HepG2 (cell line): ENCODE results near the gene IDH3A. TPM values are rescaled to one million over a fixed set of nuclear protein-coding genes. Genes with fewer than 3 reads are reported as not detected.

Experiments used
- ATAC-seq: fragments of 200-7000 bp; cut with Tn5 transposase; 3 replicates; pipeline ENCODE4 v1.9.1; 2020; ENCODE audit warnings: mild to moderate bottlenecking, moderate library complexity
- BruUV-seq: library from RNA; stranded (reverse); fragments of 400-500 nt; replicated peaks from 2 replicates; lab custom pipeline; 2021; lab: Mats Ljungman, UMichigan
- CTCF ChIA-PET: fragments of 300-600 bp; formaldehyde crosslinking; extraction: SDS; loops from one replicate; lab custom pipeline; 2021; ENCODE audit warnings: low total read pairs, inconsistent platforms, low intra/inter-chr PET ratio; lab: Yijun Ruan, JAX
- POLR2A ChIA-PET: fragments of 350-600 bp; sonication (Branson Sonifier 250); formaldehyde crosslinking; loops from one replicate; lab custom pipeline; 2020; ENCODE audit warnings: antibody characterized with exemption, inconsistent platforms; lab: Yijun Ruan, JAX
- DNase-seq: peaks from one replicate; pipeline ENCODE4 v3.0.0-alpha.2; 2015; ENCODE audit warnings: low spot score
- FAIRE-seq: peaks from 3 replicates; lab custom pipeline; 2011; peaks lifted over from hg19 to GRCh38; lab: Jason Lieb, UNC
- H2AFZ ChIP-seq: one replicate; pipeline ENCODE4 v1.6.1; 2011; ENCODE audit warnings: low read length, inconsistent platforms
- H3K27ac ChIP-seq: fragments of 300-600 bp; 3 replicates; pipeline ENCODE4 v1.8.0; 2011; ENCODE audit warnings: mixed run types, mild to moderate bottlenecking, mixed read lengths, low read length, inconsistent platforms; ENCODE audit not compliant: insufficient read depth; ENCODE audit errors: extremely low read length
- H3K27me3 ChIP-seq, 2 experiments: fragments of 200-600 bp in 1 of 2; 2 replicates in 1 of 2; 3 replicates in 1 of 2; pipeline versions ENCODE4 v1.6.0 to v1.8.0; 2011; ENCODE audit warnings: low read length in 2 of 2, mild to moderate bottlenecking in 2 of 2, moderate library complexity in 2 of 2, inconsistent platforms in 1 of 2; ENCODE audit not compliant: insufficient read depth in 2 of 2, control insufficient read depth in 1 of 2
- H3K36me3 ChIP-seq, 2 experiments: fragments of 200-600 bp in 1 of 2; replicated peaks in 1 of 2; 2 replicates in 1 of 2; 3 replicates in 1 of 2; pipeline versions ENCODE4 v1.5.1 to v1.8.0; 2011; ENCODE audit warnings: low read length in 2 of 2, inconsistent platforms in 1 of 2; ENCODE audit not compliant: insufficient read depth in 2 of 2, control insufficient read depth in 1 of 2
- H3K4me1 ChIP-seq: 2 replicates; pipeline ENCODE4 v1.5.1; 2012; ENCODE audit warnings: low read length, inconsistent platforms; ENCODE audit not compliant: insufficient read depth
- H3K4me2 ChIP-seq: 2 replicates; pipeline ENCODE4 v1.6.0; 2011; ENCODE audit warnings: low read depth, low read length, inconsistent platforms
- H3K4me3 ChIP-seq, 3 experiments: fragments of 200-600 bp in 1 of 3; sonication (generic), shearing (Covaris generic) in 1 of 3; replicated peaks in 1 of 3; 2 replicates each; pipeline ENCODE4 v1.5.1; 2011 to 2016; ENCODE audit warnings: low read length in 3 of 3, inconsistent platforms in 2 of 3, low read depth in 2 of 3, mild to moderate bottlenecking in 2 of 3, control low read depth in 1 of 3, mixed read lengths in 1 of 3; ENCODE audit not compliant: insufficient read depth in 1 of 3
- H3K79me2 ChIP-seq: one replicate; pipeline ENCODE4 v1.6.1; 2011; ENCODE audit warnings: low read length, inconsistent platforms; ENCODE audit not compliant: insufficient read depth
- H3K9ac ChIP-seq: 2 replicates; pipeline ENCODE4 v1.6.0; 2011; ENCODE audit warnings: mild to moderate bottlenecking, low read depth, low read length, inconsistent platforms; ENCODE audit not compliant: insufficient read depth
- H3K9me3 ChIP-seq: 2 replicates; pipeline ENCODE4 v1.5.1; 2012; ENCODE audit warnings: mild to moderate bottlenecking, low read length
- H4K20me1 ChIP-seq: 2 replicates; pipeline ENCODE4 v1.6.0; 2011; ENCODE audit warnings: inconsistent platforms, mild to moderate bottlenecking, low read length, moderate library complexity; ENCODE audit not compliant: insufficient read depth
- ADNP ChIP-seq: sonication (generic); formaldehyde crosslinking; IDR thresholded peaks from 2 replicates; pipeline ENCODE4 v1.4.0; 2020; ENCODE audit warnings: missing genetic modification reagents
- ASH2L ChIP-seq: fragments of 300-600, 200-600 bp; sonication (generic); IDR thresholded peaks from 2 replicates; pipeline ENCODE4 v1.7.0; 2017; ENCODE audit warnings: low read depth, mild to moderate bottlenecking, moderate library complexity, mixed read lengths, low read length; ENCODE audit not compliant: insufficient read length
- DNMT3B ChIP-seq: conservative IDR thresholded peaks from 2 replicates; pipeline ENCODE4 v1.6.1; 2016; ENCODE audit warnings: missing biosample characterization, control low read depth
- HDAC6 ChIP-seq: fragments of 200-600 bp; sonication (generic); IDR thresholded peaks from 2 replicates; pipeline ENCODE4 v1.7.0; 2017; ENCODE audit warnings: mild to moderate bottlenecking, antibody characterized with exemption, low read length, low read depth
- IKZF1 ChIP-seq: fragments of 450-650 bp; IDR thresholded peaks from 2 replicates; pipeline ENCODE4 v1.7.1; 2016
- MIER2 ChIP-seq: IDR thresholded peaks from 2 replicates; pipeline ENCODE4 v1.6.1; 2016; ENCODE audit warnings: missing biosample characterization, missing genetic modification reagents
- PAXIP1 ChIP-seq: sonication (generic); formaldehyde crosslinking; conservative IDR thresholded peaks from 2 replicates; pipeline ENCODE4 v1.4.0; 2020; ENCODE audit warnings: mild to moderate bottlenecking, missing genetic modification reagents, moderate library complexity
- SATB2 ChIP-seq: sonication (generic); formaldehyde crosslinking; IDR thresholded peaks from 2 replicates; pipeline ENCODE4 v1.5.0; 2020; ENCODE audit warnings: missing genetic modification reagents
- ZBTB20 ChIP-seq: sonication (generic); formaldehyde crosslinking; IDR thresholded peaks from 2 replicates; pipeline ENCODE4 v1.8.1; 2023; ENCODE audit warnings: missing genetic modification reagents, low read depth, mild to moderate bottlenecking, borderline replicate concordance
- ZBTB21 ChIP-seq: sonication (generic); formaldehyde crosslinking; IDR thresholded peaks from 2 replicates; pipeline ENCODE4 v1.4.0; 2020; ENCODE audit warnings: missing genetic modification reagents
- ZFP36L2 ChIP-seq: sonication (generic); formaldehyde crosslinking; IDR thresholded peaks from 2 replicates; pipeline ENCODE4 v1.4.0; 2020; ENCODE audit warnings: missing genetic modification reagents
- ZNF180 ChIP-seq: sonication (generic); formaldehyde crosslinking; IDR thresholded peaks from 2 replicates; pipeline ENCODE4 v1.4.0; 2020; ENCODE audit warnings: low read depth, missing genetic modification reagents, borderline replicate concordance
- ZNF30 ChIP-seq: sonication (generic); formaldehyde crosslinking; IDR thresholded peaks from 2 replicates; pipeline ENCODE4 v1.5.0; 2020; ENCODE audit warnings: mild to moderate bottlenecking, missing genetic modification reagents
- ZNF317 ChIP-seq: sonication (generic); formaldehyde crosslinking; IDR thresholded peaks from 2 replicates; pipeline ENCODE4 v1.5.0; 2020; ENCODE audit warnings: mild to moderate bottlenecking, missing genetic modification reagents
- ZNF501 ChIP-seq: sonication (generic); formaldehyde crosslinking; IDR thresholded peaks from 2 replicates; pipeline ENCODE4 v1.5.1; 2020; ENCODE audit warnings: mild to moderate bottlenecking, moderate library complexity, missing genetic modification reagents
- ZNF547 ChIP-seq: sonication (generic); formaldehyde crosslinking; IDR thresholded peaks from 2 replicates; pipeline ENCODE4 v1.5.1; 2020; ENCODE audit warnings: mild to moderate bottlenecking, missing genetic modification reagents
- ZNF737 ChIP-seq: sonication (generic); formaldehyde crosslinking; IDR thresholded peaks from 2 replicates; pipeline ENCODE4 v1.5.0; 2020; ENCODE audit warnings: missing genetic modification reagents, mild to moderate bottlenecking, borderline replicate concordance
- WGBS: methylation state at CpG from one replicate; pipeline ENCODE4 v1.1.6; 2017; ENCODE audit warnings: low lambda C conversion rate; 5-methylcytosine and 5-hydroxymethylcytosine counted together
- in situ Hi-C: cut with HindIII; loops from 2 replicates; pipeline ENCODE4 v1.10.0; 2017; ENCODE audit warnings: low pct_unique_long_range_greater_than_20kb; ENCODE audit not compliant: extremely low pct_ligation_motif_present
- intact Hi-C: fragments of 100-400 bp; cut with micrococcal nuclease; formaldehyde crosslinking; loops from one replicate; pipeline ENCODE4 v1.10.0; 2022; ENCODE audit not compliant: unreplicated experiment
- polyA plus RNA-seq, 8 experiments: library from polyadenylated mRNA; depleted of rRNA in 3 of 8; stranded (reverse) in 7 of 8; unstranded in 1 of 8; fragments of >200 nt; fragmentation: Illumina TruSeq in 4 of 8; extraction: Trizol in 4 of 8; gene quantifications; 2 replicates each; pipeline versions ENCODE4 v1.2.1 to v1.2.3, GENCODE V29; 2011 to 2016; ENCODE audit warnings: low read depth in 4 of 8, missing spikeins in 1 of 8, mixed read lengths in 1 of 8; ENCODE audit not compliant: insufficient read depth in 1 of 8
- total RNA-seq, 5 experiments: library from RNA; depleted of rRNA; stranded (reverse); fragments of >200 nt; fragmentation: Illumina TruSeq; extraction: Trizol; gene quantifications; 2 replicates each; pipeline ENCODE4 v1.2.3, GENCODE V29; 2016; ENCODE audit warnings: low read depth in 1 of 5
- TF ChIP-seq, protein P1 (sequence below): sonication (generic); formaldehyde crosslinking; IDR thresholded peaks from 2 replicates; pipeline ENCODE4 v1.4.0; 2020; ENCODE audit warnings: missing genetic modification reagents

The IDH3A gene
- total and polyA plus RNA-seq, 2 of the 13 experiments (the other 11 are each of a cell fraction or from before 2014, with no cell fraction given): 40.7 to 50.7 TPM

GRCh38 chr15:78211189-78211921 is 62.2 kb downstream of the IDH3A start (continued):
- TF ChIP-seq HDAC6: no peak

- Histone ChIP-seq H2AFZ (no peak overlapping the region), H3K27ac (no peak overlapping the region), H3K4me1 (no peaks in the 10 kb centered on the region), H3K79me2 (no peaks in the 10 kb centered on the region), H3K27me3 (peaks cover 2 to 34% of the 10 kb centered on the region in 2 experiments; a peak in 4 of 5 replicates), H3K4me3 (no peak overlapping the region), H3K9me3 (no peaks in the 10 kb centered on the region), H4K20me1 (no peaks in the 10 kb centered on the region), H3K9ac (no peak overlapping the region), H3K36me3 (no peaks in the 10 kb centered on the region), H3K4me2 (no peak overlapping the region)
- ChIA-PET POLR2A (no interaction called here), CTCF (no interaction called here)
- ATAC-seq (no peak), DNase-seq (no peak), FAIRE-seq (no peak)
- BruUV-seq: no TSS peak
- in situ Hi-C loops (no loop called here), intact Hi-C loops (no loop called here)
- WGBS: 51% methylated on average over 10 of the region's 10 CpGs
- no peak for TF ChIP-seq ZFP36L2 (CRISPR knock-in tag)
- TF ChIP-seq ZNF30 (CRISPR knock-in tag): no peak
- no peak for TF ChIP-seq ZNF547 (CRISPR knock-in tag)
- no peak for TF ChIP-seq DNMT3B (CRISPR knock-in tag)
- no peak for TF ChIP-seq ZNF317 (CRISPR knock-in tag)
- no peak for TF ChIP-seq ADNP (CRISPR knock-in tag)
- TF ChIP-seq ZNF180: no peak
- TF ChIP-seq ZNF501 (CRISPR knock-in tag): no peak
- TF ChIP-seq ZBTB20: no peak
- TF ChIP-seq ZNF737 (CRISPR knock-in tag): no peak
- TF ChIP-seq ASH2L: no peak
- TF ChIP-seq, protein P1, sequence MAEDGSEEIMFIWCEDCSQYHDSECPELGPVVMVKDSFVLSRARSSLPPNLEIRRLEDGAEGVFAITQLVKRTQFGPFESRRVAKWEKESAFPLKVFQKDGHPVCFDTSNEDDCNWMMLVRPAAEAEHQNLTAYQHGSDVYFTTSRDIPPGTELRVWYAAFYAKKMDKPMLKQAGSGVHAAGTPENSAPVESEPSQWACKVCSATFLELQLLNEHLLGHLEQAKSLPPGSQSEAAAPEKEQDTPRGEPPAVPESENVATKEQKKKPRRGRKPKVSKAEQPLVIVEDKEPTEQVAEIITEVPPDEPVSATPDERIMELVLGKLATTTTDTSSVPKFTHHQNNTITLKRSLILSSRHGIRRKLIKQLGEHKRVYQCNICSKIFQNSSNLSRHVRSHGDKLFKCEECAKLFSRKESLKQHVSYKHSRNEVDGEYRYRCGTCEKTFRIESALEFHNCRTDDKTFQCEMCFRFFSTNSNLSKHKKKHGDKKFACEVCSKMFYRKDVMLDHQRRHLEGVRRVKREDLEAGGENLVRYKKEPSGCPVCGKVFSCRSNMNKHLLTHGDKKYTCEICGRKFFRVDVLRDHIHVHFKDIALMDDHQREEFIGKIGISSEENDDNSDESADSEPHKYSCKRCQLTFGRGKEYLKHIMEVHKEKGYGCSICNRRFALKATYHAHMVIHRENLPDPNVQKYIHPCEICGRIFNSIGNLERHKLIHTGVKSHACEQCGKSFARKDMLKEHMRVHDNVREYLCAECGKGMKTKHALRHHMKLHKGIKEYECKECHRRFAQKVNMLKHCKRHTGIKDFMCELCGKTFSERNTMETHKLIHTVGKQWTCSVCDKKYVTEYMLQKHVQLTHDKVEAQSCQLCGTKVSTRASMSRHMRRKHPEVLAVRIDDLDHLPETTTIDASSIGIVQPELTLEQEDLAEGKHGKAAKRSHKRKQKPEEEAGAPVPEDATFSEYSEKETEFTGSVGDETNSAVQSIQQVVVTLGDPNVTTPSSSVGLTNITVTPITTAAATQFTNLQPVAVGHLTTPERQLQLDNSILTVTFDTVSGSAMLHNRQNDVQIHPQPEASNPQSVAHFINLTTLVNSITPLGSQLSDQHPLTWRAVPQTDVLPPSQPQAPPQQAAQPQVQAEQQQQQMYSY (CRISPR knock-in tag): no peak
- no peak for TF ChIP-seq PAXIP1 (CRISPR knock-in tag)
- no peak for TF ChIP-seq IKZF1
- TF ChIP-seq ZBTB21 (CRISPR knock-in tag): no peak
- TF ChIP-seq SATB2 (CRISPR knock-in tag): no peak
- no peak for TF ChIP-seq MIER2 (CRISPR knock-in tag)
Measured at GRCh38 chr15:78212008-78212407, 62.8 kb downstream of the IDH3A start.
